NCI-H128 (cell line): ENCODE measurements around the gene PRICKLE4.
"Not testable (repeated sequence)": the region's sequence is repeated elsewhere in the genome, so short reads cannot be mapped to it uniquely, and the experiment has no call there.

Source experiments
- DNase-seq: peaks from one replicate; lab custom pipeline; 2025; ENCODE audit not compliant: unreplicated experiment; lab: John Stamatoyannopoulos, UW

Gene PRICKLE4

GRCh38 chr6:41791305-41791704 lies 10.7 kb downstream of the PRICKLE4 start:
- DNase-seq, result no peak

GRCh38 chr6:41791984-41792383 lies 11.4 kb downstream of the PRICKLE4 start:
- no peak for DNase-seq

GRCh38 chr6:41796474-41796873 lies 15.9 kb downstream of the PRICKLE4 start:
- no peak for DNase-seq

GRCh38 chr6:41798901-41799558 lies 18.4 kb downstream of the PRICKLE4 start:
- no peak for DNase-seq

GRCh38 chr6:41799559-41799911 lies 19.0 kb downstream of the PRICKLE4 start:
- DNase-seq, result no peak

GRCh38 chr6:41801380-41801779 lies 20.8 kb downstream of the PRICKLE4 start:
- no peak for DNase-seq

GRCh38 chr6:41805830-41806774 lies 25.5 kb downstream of the PRICKLE4 start:
- no peak for DNase-seq

GRCh38 chr6:41811095-41811494 lies 30.5 kb downstream of the PRICKLE4 start:
- no peak for DNase-seq

GRCh38 chr6:41811946-41812345 lies 31.4 kb downstream of the PRICKLE4 start:
- not testable (repeated sequence) for DNase-seq

- DNase-seq, result no peak
Observed at GRCh38 chr6:41813469-41813868, 32.9 kb downstream of the PRICKLE4 start.

- no peak for DNase-seq
Observed at GRCh38 chr6:41813956-41814355, 33.4 kb downstream of the PRICKLE4 start.

GRCh38 chr6:41814629-41815028 lies 34.0 kb downstream of the PRICKLE4 start:
- DNase-seq, result no peak

- no peak for DNase-seq
Observed at GRCh38 chr6:41815587-41815986, 35.0 kb downstream of the PRICKLE4 start.

GRCh38 chr6:41818271-41819054 lies 37.9 kb downstream of the PRICKLE4 start:
- DNase-seq, result no peak

- no peak for DNase-seq
Observed at GRCh38 chr6:41821266-41821665, 40.7 kb downstream of the PRICKLE4 start.

GRCh38 chr6:41822021-41822420 lies 41.4 kb downstream of the PRICKLE4 start:
- no peak for DNase-seq

- DNase-seq, result no peak
Observed at GRCh38 chr6:41823178-41823577, 42.6 kb downstream of the PRICKLE4 start.

GRCh38 chr6:41824571-41825569 lies 44.3 kb downstream of the PRICKLE4 start:
- DNase-seq, result no peak

- no peak for DNase-seq
Observed at GRCh38 chr6:41826343-41827022, 45.9 kb downstream of the PRICKLE4 start.

- no peak for DNase-seq
Observed at GRCh38 chr6:41832263-41832662, 51.7 kb downstream of the PRICKLE4 start.
